ENCODE data around the gene ST7.

The ST7 gene

DNA sequence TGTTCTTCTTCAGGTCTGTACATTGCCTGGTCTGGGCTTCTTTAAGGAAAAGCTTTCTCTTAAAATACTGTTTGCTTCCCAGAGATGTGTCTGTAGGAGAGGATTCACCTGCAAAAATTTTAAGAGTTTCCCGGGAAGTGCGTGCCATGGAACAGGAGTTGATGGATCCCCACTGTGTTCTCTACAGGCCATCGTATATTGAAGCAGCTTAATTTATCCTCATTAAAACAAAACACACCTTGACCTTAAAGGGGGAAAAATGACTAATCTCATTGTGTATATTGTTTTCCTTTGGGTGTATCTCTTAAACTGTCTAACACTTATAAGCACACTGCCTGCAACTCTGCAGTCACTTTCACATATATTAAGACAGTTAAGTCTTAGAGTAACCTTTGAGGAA, 111.4 kb downstream of the ST7 start:
- DNase-seq (ENCODE audit: low read depth, low spot score), result no peak

DNA sequence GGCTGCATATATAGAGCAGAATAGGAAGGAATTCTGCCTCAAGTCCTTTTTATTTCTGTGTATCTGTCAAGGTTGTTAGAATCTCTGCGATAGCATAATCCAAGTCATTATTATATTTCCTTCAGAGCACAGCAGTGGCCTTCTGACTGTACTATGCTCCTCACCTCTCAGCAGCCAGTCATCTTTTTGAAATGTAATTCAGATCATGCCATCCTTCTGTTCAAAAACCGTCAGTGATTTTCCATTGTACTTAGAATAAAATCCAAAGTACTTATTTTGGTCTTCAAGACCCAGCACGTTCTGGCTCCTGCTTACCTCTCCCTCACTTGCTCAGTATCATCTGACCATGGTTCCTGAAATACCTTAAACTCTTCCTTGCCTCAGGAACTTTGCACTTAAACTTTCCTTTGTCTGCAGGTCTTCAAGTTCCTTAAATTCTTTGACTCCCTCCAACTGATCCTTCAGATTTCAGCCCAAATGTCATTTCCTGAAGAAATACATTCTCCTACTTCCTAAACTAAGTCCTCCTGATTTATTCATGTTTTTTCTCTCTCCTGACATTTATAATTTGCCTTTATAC, 112.4 kb downstream of the ST7 start:
- DNase-seq (ENCODE audit: low read depth, low spot score), result no peak

GRCh38 chr7:117066668-117067067, 113.4 kb downstream of the ST7 start:
- DNase-seq (ENCODE audit: low read depth, low spot score), result no peak

- no peak for DNase-seq (ENCODE audit: low read depth, low spot score)
These were observed 114.0 kb downstream of the ST7 start for GRCh38 chr7:117067340-117067739.

DNA sequence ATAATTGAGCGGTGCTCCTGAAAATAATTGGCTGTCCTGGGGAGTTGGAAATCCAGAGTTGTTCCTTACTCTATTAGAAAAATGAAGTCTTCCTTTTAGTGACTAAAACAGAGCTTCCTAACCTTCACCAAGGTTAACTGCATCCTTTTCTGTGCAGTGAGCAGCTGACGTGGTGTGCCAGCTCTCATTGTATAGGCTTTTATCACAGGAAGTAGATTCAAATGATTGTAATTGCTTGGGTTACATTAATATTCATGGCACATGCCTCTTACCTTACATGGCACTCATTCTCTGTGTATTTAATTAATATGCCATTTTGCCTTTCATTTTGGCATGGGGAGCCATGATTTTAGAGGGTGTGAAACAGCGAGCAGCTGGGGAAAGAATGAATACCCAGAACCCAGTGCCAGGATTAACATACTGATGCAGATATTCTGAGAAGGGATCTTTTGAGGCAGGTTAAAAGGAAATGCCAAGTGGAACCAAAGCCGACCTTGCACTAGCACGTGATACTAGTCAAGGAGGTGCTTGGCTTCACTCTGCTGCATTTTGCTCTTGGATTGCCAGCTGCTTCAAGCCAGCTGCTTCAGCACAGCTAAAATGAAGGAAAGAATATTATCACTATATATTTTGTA, 115.3 kb downstream of the ST7 start:
- no peak for DNase-seq (ENCODE audit: low read depth, low spot score)

- no peak for DNase-seq (ENCODE audit: low read depth, low spot score)
These were observed 116.1 kb downstream of the ST7 start for GRCh38 chr7:117069379-117069778.

DNA sequence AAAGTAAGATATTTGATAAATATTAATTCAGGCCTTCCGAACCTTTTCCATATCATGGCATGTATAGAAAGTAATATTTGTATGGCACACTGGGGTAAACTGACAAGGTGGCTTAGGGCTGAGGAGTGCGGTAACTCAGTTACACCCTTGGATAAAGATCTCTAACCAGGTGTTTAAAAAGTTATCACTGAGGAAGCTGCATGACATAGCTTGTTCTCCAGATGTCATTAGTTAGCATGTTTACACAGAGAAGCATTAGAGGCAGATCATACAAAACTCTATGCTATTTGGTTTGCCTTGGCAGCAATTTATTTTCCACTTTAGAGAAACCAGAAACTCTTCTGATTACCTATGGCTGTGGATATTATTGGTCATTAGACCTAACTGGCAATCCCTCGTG, 118.2 kb downstream of the ST7 start:
- DNase-seq (ENCODE audit: low read depth, low spot score), result no peak

GRCh38 chr7:117072620-117073118, 119.4 kb downstream of the ST7 start:
- peak; percentile 22 for DNase-seq (ENCODE audit: low read depth, low spot score)

DNA sequence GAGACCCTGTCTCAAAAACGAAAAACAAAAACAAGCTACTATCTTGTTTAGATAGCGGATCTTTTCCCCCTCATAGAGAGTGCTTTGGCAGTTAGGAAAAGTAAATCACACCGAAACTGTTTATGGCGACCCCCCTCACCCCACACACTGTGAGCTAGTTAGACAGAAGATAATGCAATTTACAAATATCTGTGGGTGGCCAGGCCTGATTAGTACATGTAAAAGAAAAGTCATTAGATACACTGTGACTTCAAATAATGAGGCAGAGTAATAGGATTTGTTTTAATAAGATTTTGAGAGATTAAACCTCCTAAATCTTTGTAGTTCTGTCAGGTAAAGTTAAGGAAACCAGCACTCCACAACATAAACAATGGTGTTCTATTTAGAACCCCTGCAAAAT, 121.1 kb downstream of the ST7 start:
- no peak for DNase-seq (ENCODE audit: low read depth, low spot score)

GRCh38 chr7:117075934-117076333, 122.6 kb downstream of the ST7 start:
- no peak for DNase-seq (ENCODE audit: low read depth, low spot score)

DNA sequence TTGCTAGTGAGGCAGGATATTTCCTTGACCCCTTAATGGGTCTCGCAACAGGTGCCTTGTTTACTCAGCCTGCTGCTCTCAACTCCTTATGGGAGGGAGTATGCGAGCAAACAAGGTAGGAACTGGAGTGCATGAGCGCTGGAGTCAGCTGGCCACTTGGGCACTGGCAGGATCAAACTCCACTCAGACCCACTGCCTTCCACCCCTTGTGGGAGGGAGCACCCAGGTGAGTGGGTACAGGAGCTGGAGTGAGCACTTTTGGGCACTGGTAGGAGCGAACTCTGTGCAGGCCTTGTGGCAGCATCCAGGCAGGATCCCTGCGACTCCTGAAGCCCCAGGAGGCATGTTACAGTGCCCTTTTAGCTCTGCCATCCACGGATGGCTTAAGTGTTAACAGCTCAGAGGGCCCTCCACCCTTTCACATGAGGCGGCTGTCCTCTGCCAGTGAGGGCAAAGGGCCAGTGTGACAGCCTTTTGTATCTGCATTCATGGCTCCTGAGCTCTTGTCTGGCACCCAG, 123.2 kb downstream of the ST7 start:
- no peak for DNase-seq (ENCODE audit: low read depth, low spot score)

GRCh38 chr7:117077658-117078057, 124.4 kb downstream of the ST7 start:
- no peak for DNase-seq (ENCODE audit: low read depth, low spot score)

GRCh38 chr7:117082647-117083046, 129.3 kb downstream of the ST7 start:
- no peak for DNase-seq (ENCODE audit: low read depth, low spot score)

DNA sequence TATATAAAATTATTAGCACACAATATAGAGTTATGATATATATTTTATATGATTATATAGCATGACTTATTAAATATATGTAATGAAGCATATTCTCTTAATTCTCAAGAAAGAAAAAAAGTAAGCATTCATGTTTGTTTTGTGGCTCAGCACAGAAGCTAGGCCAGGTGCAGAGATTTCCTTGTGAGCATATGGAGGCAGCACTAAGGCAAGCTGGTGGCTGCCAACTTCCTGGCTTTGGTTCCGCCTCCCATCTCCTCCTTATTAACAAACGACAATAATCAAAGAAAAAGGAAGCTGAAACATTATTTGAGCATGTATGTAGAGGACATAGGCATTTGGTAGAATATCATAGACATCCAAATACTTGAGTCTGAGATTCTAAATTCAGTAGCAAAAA, 130.3 kb downstream of the ST7 start:
- DNase-seq (ENCODE audit: low read depth, low spot score), result no peak

GRCh38 chr7:117084286-117084685, 131.0 kb downstream of the ST7 start:
- no peak for DNase-seq (ENCODE audit: low read depth, low spot score)

GRCh38 chr7:117085275-117085674, 132.0 kb downstream of the ST7 start:
- no peak for DNase-seq (ENCODE audit: low read depth, low spot score)

DNA sequence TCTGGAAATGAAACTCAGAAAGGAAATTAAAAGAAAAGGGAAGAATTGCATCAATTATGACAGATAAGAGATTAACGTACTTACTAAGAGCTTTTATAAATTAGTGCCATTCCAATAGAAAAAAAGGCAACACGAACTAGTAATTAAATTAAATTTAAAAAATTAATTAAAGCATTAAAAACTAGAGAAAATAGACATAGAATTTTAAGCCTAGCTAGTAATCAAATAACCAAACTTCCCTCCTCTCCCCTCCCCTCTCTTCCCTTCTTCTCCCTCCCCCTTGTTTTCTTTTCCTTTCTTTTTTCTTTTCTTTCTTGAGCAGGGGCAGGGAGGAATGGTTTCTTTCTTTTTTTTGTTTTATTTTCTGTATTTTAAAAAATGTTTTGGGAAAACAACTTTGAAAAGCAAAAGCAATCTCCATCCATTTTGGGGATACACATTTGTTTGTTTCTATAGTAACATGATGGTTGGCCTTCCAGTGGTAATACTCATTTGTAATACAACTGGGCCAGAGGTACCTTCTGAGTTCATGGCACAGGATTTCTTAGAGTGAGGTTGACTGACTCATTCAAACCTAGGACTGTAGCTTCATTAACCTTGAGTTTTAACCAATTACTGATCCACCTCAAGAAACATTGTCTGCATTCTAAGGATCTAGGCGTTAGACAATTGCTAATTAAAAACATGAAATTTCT, 132.6 kb downstream of the ST7 start:
- DNase-seq (ENCODE audit: low read depth, low spot score), result no peak

GRCh38 chr7:117086788-117087187, 133.5 kb downstream of the ST7 start:
- no peak for DNase-seq (ENCODE audit: low read depth, low spot score)

DNA sequence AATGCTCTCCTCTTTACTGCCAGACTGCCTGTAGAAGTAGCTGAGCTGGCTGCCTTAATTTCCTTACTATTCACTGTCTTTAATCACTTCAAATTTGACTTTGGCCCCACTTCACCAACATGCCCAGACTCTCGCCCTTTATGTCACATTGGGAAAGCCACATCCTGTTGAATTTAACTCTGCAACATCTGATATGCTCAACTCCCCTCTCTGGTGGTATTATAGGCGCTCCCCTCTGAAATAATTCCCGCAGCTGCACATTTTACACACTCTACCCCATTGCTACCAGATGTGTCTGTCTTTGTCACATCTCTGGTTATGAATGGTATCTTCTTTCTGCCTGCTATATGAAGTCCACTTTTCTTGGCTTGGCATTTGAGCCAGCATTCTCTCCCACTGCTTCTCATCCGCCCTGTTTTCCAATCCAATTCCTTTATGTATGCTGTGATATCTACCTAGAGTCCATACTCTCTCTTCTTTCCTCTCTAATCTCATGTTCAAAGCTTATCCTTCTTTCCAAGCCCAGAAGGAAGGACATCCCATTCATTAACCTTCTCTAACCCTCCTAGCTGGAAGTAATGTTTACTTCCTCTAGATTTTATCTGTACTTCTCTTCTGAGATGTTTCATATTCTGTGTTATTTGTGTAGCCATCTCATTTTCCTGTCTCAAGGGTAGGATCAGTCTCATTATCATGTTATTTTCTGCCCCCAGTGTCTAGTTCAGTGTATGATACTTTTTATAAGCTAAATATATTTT, 134.5 kb downstream of the ST7 start:
- DNase-seq (ENCODE audit: low read depth, low spot score), result no peak

- no peak for DNase-seq (ENCODE audit: low read depth, low spot score)
These were observed 135.4 kb downstream of the ST7 start for GRCh38 chr7:117088623-117089194.

DNA sequence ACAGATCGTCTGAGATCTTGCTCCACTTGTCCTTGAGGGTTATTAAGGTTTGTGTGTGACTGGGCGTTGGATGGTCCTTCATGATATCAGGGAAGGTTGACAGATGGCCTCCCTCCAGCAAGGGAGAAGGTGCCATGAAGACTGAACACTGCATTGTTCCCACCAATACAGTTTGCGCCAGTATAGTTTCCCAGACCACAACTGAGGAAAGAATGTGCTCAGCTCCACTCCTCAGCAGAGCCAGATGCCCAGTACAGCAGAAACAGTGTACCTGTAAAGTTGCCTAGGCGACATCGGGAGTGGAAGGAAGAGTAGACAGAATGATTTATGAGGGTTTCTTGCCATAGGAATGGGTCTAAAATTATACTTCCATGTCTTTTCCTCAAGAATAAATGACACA, 137.5 kb downstream of the ST7 start:
- no peak for DNase-seq (ENCODE audit: low read depth, low spot score)

GRCh38 chr7:117091721-117092120, 138.4 kb downstream of the ST7 start:
- DNase-seq (ENCODE audit: low read depth, low spot score), result no peak
